Ishikawa (cell line): Measurements from ENCODE around the gene VAV3.

Experiments used
- CEBPB ChIP-seq: IDR thresholded peaks from 2 replicates; pipeline ENCODE4 v1.6.1; 2012
- CREB1 ChIP-seq: IDR thresholded peaks from 2 replicates; pipeline ENCODE4 v1.6.1; 2012; ENCODE audit warnings: low read depth
- EGR1 ChIP-seq: IDR thresholded peaks from 2 replicates; pipeline ENCODE4 v1.6.1; 2012
- EP300 ChIP-seq: IDR thresholded peaks from 2 replicates; pipeline ENCODE4 v1.6.1; 2012; ENCODE audit warnings: borderline replicate concordance
- FOXM1 ChIP-seq: IDR thresholded peaks from 2 replicates; pipeline ENCODE4 v1.6.1; 2012; ENCODE audit warnings: low read depth, borderline replicate concordance
- MAX ChIP-seq: IDR thresholded peaks from 2 replicates; pipeline ENCODE4 v1.6.1; 2012
- NFIC ChIP-seq: IDR thresholded peaks from 2 replicates; pipeline ENCODE4 v1.6.1; 2012
- RAD21 ChIP-seq: IDR thresholded peaks from 2 replicates; pipeline ENCODE4 v1.6.1; 2012; ENCODE audit warnings: low read depth
- REST ChIP-seq: IDR thresholded peaks from 2 replicates; pipeline ENCODE4 v1.6.1; 2012; ENCODE audit warnings: low read depth, mild to moderate bottlenecking
- TAF1 ChIP-seq: IDR thresholded peaks from 2 replicates; pipeline ENCODE4 v1.6.1; 2012; ENCODE audit warnings: low read depth, mild to moderate bottlenecking
- TCF12 ChIP-seq: IDR thresholded peaks from 2 replicates; pipeline ENCODE4 v1.6.1; 2012; ENCODE audit warnings: low read depth
- TEAD4 ChIP-seq: IDR thresholded peaks from 2 replicates; pipeline ENCODE4 v1.6.1; 2012
- YY1 ChIP-seq: IDR thresholded peaks from 2 replicates; pipeline ENCODE4 v1.6.1; 2012; ENCODE audit warnings: low read depth
- ZBTB7A ChIP-seq: IDR thresholded peaks from 2 replicates; pipeline ENCODE4 v1.6.1; 2012; ENCODE audit warnings: low read depth
- TF ChIP-seq, protein P1 (sequence below): IDR thresholded peaks from 2 replicates; pipeline ENCODE4 v1.6.1; 2012

Gene VAV3

GRCh38 chr1:107830075-107830474 is 134.9 kb downstream of the VAV3 start:
- TF ChIP-seq YY1 = no peak
- TF ChIP-seq CREB1 = no peak
- TF ChIP-seq EGR1 = no peak
- TF ChIP-seq, protein P1, sequence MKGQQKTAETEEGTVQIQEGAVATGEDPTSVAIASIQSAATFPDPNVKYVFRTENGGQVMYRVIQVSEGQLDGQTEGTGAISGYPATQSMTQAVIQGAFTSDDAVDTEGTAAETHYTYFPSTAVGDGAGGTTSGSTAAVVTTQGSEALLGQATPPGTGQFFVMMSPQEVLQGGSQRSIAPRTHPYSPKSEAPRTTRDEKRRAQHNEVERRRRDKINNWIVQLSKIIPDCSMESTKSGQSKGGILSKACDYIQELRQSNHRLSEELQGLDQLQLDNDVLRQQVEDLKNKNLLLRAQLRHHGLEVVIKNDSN = no peak
- no peak for TF ChIP-seq RAD21
- TF ChIP-seq TCF12 = no peak
- TF ChIP-seq CEBPB = no peak
- no peak for TF ChIP-seq TAF1
- TF ChIP-seq NFIC = no peak
- TF ChIP-seq EP300 = no peak
- TF ChIP-seq ZBTB7A = no peak
- TF ChIP-seq REST = no peak
- TF ChIP-seq MAX = no peak

DNA sequence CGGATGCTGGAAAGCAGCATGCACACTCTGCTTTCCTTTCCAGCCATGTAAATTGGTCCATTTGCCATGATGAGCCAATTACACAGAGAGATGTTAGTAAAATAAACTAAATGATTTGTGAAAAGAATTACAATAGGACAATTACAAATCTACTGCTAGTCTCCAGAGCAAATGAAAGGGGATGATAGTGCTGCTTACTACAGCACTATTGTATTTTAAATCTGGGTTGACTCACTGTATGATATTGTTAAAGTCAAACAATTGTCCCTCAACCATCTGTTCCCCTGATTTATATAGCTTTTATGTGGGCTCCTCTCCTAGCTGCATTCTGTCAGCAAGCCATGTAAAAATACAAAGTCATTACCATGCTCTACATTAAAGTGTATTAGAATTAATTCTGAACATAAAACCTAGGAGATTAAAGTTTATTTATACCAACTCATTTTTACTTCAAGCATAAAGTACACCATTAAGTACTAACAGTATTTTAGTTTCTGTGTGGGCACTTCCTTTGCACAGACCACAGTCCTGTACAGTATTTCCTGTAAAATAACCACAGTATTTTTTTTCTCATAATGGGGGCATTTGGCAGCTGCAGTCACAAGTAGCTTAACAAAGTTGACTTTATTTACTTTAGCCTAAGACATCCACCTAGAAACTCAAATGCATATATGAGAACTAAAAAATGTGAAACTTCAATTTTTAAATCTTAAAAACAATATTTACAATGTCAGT is 135.8 kb downstream of the VAV3 start:
- no peak for TF ChIP-seq CREB1

- TF ChIP-seq FOXM1 = no peak
- no peak for TF ChIP-seq YY1
- TF ChIP-seq NFIC = no peak
- no peak for TF ChIP-seq REST
- TF ChIP-seq ZBTB7A = no peak
- TF ChIP-seq TEAD4 = no peak
- TF ChIP-seq MAX = no peak
- TF ChIP-seq, protein P1 = no peak
- TF ChIP-seq CREB1 = no peak
- no peak for TF ChIP-seq EGR1
- no peak for TF ChIP-seq TAF1
- TF ChIP-seq CEBPB = no peak
- TF ChIP-seq RAD21 = no peak
- TF ChIP-seq EP300 = no peak
- no peak for TF ChIP-seq TCF12
Measured at GRCh38 chr1:107824946-107825345, 140.0 kb downstream of the VAV3 start.

DNA sequence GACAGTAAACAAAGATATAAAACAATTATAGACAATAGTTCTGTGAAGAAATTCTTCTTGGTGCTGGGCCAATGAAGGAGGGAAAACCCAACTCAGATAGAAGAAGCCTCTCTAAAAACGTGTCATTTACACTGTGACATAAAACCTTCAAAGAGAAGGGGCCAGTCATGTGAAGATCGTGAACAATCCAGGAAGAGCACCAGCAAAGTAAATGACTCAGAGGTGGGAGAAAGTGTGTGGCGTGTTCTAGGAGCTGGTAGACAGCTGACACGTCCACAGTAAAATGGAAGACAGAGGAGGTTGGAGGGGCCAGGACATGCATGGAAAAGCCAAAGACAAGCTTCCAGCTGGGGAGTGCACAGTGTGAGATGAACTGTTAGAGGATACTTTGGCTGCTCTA is 143.6 kb downstream of the VAV3 start:
- TF ChIP-seq EP300 (no peak), TCF12 (no peak), RAD21 (no peak), CREB1 (no peak)
- TF ChIP-seq, protein P1 = no peak

DNA sequence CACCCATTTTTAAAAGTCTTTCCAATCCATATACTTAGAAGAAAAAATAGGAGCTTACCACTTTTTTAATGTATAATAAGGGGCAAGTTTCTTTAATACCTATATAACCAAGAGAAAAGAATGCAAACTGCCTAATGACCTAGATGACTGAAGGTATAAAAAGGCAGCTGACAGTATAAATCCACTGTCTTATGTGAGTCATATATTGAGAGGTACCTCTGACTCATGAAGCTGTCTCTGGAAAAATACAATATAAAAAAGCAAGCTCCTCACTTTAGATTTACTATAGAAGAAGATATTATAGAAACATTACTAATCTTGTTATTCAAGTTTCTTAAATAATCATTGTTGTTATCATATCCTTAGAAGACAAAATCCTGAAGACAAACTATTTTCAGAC is 144.2 kb downstream of the VAV3 start:
- no peak for TF ChIP-seq FOXM1
- TF ChIP-seq REST = no peak
- TF ChIP-seq TEAD4 = no peak
- no peak for TF ChIP-seq EP300
- TF ChIP-seq TAF1 = no peak
- no peak for TF ChIP-seq ZBTB7A
- TF ChIP-seq YY1 = no peak
- TF ChIP-seq, protein P1 = no peak
- TF ChIP-seq MAX = no peak
- TF ChIP-seq CREB1 = no peak
- TF ChIP-seq RAD21 = no peak
- no peak for TF ChIP-seq EGR1
- TF ChIP-seq CEBPB = no peak
- no peak for TF ChIP-seq TCF12
